Left lung (tissue), 10 donors: ENCODE measurements around the gene CDX1. TPM values are rescaled to one million over a fixed set of nuclear protein-coding genes. Genes with fewer than 3 reads are reported as not detected.

Experiments
- ATAC-seq: fragments of 200-7000 bp; cut with Tn5 transposase; one replicate; pipeline ENCODE4 v1.9.1; 2020; ENCODE audit warnings: moderate library complexity
- DNase-seq, 4 donors: peaks; one replicate each; pipeline ENCODE4 v3.0.0-alpha.2; 2013 to 2020
- H3K27ac ChIP-seq, 2 donors: fragments of 200-600 bp; sonication (generic) in 1 of 2; one replicate each; pipeline versions ENCODE4 v1.5.0 to v1.8.0; 2020 to 2021
- H3K27me3 ChIP-seq, 2 donors: fragments of 200-600 bp; sonication (generic) in 1 of 2; one replicate each; pipeline versions ENCODE4 v1.5.0 to v1.8.0; 2020 to 2021
- H3K36me3 ChIP-seq, 2 donors: fragments of 200-600 bp; sonication (generic) in 1 of 2; one replicate each; pipeline versions ENCODE4 v1.5.0 to v1.8.0; 2020 to 2021
- H3K4me1 ChIP-seq, 2 donors: fragments of 200-600 bp; one replicate each; pipeline ENCODE4 v1.8.0; 2021
- H3K4me3 ChIP-seq, 2 donors: fragments of 200-600 bp; sonication (generic) in 1 of 2; one replicate each; pipeline versions ENCODE4 v1.5.0 to v1.8.0; 2020 to 2021; ENCODE audit warnings: mild to moderate bottlenecking in 1 of 2
- H3K9me3 ChIP-seq, 2 donors: fragments of 200-600 bp; sonication (generic) in 1 of 2; one replicate each; pipeline versions ENCODE4 v1.5.0 to v1.8.0; 2020 to 2021
- CTCF ChIP-seq, 2 donors: fragments of 200-600 bp; sonication (generic) in 1 of 2; IDR thresholded peaks; one replicate each; pipeline versions ENCODE4 v1.5.0 to v1.8.0; 2021; ENCODE audit warnings: antibody characterized with exemption in 2 of 2
- intact Hi-C, 2 donors: fragments of 100-400 bp; cut with DNase I; formaldehyde crosslinking; loops; one replicate each; pipeline versions ENCODE4 v1.11.2 to v1.14.2; 2022
- polyA plus RNA-seq, 6 donors: library from polyadenylated mRNA; unstranded; fragments of 120-200 nt; gene quantifications; one replicate each; pipeline ENCODE4 v1.2.1, GENCODE V29; 2013; ENCODE audit not compliant: insufficient read length in 6 of 6
- total RNA-seq, 2 donors: library from RNA; stranded (reverse); fragmentation: NEBNext Ultra II Directional; extraction: Animal tissue kit (Norgen Biotek cat#: 25700); gene quantifications; one replicate each; pipeline ENCODE4 v1.2.1, GENCODE V29; 2021
- donor health status: DM: no; HTN: yes; CAD: no.
- donor health status: DM: no; HTN: no; CAD: no.

Gene CDX1
- total and polyA plus RNA-seq, 8 donors: 0.14 to 0.60 (median 0.34) TPM; not detected in 1

- TF ChIP-seq CTCF (IDR thresholded peaks at IDR 0.05): no peak
- intact Hi-C loops: no loop called here
- peak overlapping the region; percentile 57 to 76 for H3K27ac ChIP-seq
- DNase-seq (no peak), ATAC-seq (no peak)
- no peaks in the 10 kb centered on the region for H3K27me3 ChIP-seq
- H3K36me3 ChIP-seq: no peaks in the 10 kb centered on the region
- no peaks in the 10 kb centered on the region for H3K9me3 ChIP-seq
- H3K4me3 ChIP-seq: no peak overlapping the region
- peaks cover 11 to 31% of the 10 kb centered on the region in 2 donors for H3K4me1 ChIP-seq
Measured at GRCh38 chr5:150144879-150145278, 21.7 kb upstream of the CDX1 start.

- no peaks in the 10 kb centered on the region for H3K9me3 ChIP-seq
- H3K4me1 ChIP-seq: peaks cover 8 to 31% of the 10 kb centered on the region in 2 donors
- H3K27me3 ChIP-seq: no peaks in the 10 kb centered on the region
- TF ChIP-seq CTCF (IDR thresholded peaks at IDR 0.05): no peak
- no peak overlapping the region for H3K4me3 ChIP-seq
- intact Hi-C loops: no loop called here
- peak overlapping the region in 1 of 2 donors; percentile 5 for H3K27ac ChIP-seq
- ATAC-seq (no peak), DNase-seq (no peak)
- no peaks in the 10 kb centered on the region for H3K36me3 ChIP-seq
Measured at GRCh38 chr5:150146235-150146634, 20.3 kb upstream of the CDX1 start.

GRCh38 chr5:150146862-150147601 lies 19.5 kb upstream of the CDX1 start:
- peaks cover 3 to 30% of the 10 kb centered on the region in 2 donors for H3K4me1 ChIP-seq
- ATAC-seq: no peak
- intact Hi-C loops: no loop called here
- no peak overlapping the region for H3K4me3 ChIP-seq
- no peaks in the 10 kb centered on the region for H3K27me3 ChIP-seq
- H3K9me3 ChIP-seq: no peaks in the 10 kb centered on the region
- peak in 1 of 4 donors; percentile 66 for DNase-seq
- no peaks in the 10 kb centered on the region for H3K36me3 ChIP-seq
- TF ChIP-seq CTCF (IDR thresholded peaks at IDR 0.05): no peak
- peak overlapping the region; percentile 1 to 5 for H3K27ac ChIP-seq

GRCh38 chr5:150147670-150148069 lies 18.9 kb upstream of the CDX1 start:
- no peak overlapping the region for H3K27ac ChIP-seq
- DNase-seq (no peak), ATAC-seq (no peak)
- no peaks in the 10 kb centered on the region for H3K27me3 ChIP-seq
- no peak overlapping the region for H3K4me3 ChIP-seq
- no peak for TF ChIP-seq CTCF (IDR thresholded peaks at IDR 0.05)
- H3K9me3 ChIP-seq: no peaks in the 10 kb centered on the region
- H3K4me1 ChIP-seq: peaks cover 3 to 26% of the 10 kb centered on the region in 2 donors
- intact Hi-C loops: no loop called here
- no peaks in the 10 kb centered on the region for H3K36me3 ChIP-seq

GRCh38 chr5:150148117-150148927 lies 18.3 kb upstream of the CDX1 start:
- TF ChIP-seq CTCF (IDR thresholded peaks at IDR 0.05): no peak
- intact Hi-C loops: no loop called here
- H3K4me1 ChIP-seq: peaks cover 3 to 20% of the 10 kb centered on the region in 2 donors
- H3K27ac ChIP-seq: peak overlapping the region; percentile 13 to 17
- H3K27me3 ChIP-seq: no peaks in the 10 kb centered on the region
- H3K9me3 ChIP-seq: no peaks in the 10 kb centered on the region
- DNase-seq (no peak), ATAC-seq (no peak)
- H3K4me3 ChIP-seq: no peak overlapping the region
- no peaks in the 10 kb centered on the region for H3K36me3 ChIP-seq
